WERI-Rb-1 (cell line): ENCODE results near the gene ACTL9.
"Not testable (repeated sequence)": the region's sequence is repeated elsewhere in the genome, so short reads cannot be mapped to it uniquely, and the experiment has no call there.

ENCODE experiments used
- DNase-seq: peaks from one replicate; pipeline ENCODE4 v3.0.0-alpha.2; 2020
- H3K27ac ChIP-seq: fragments of 250-450 bp; sonication (Bioruptor Pico); 2 replicates; pipeline ENCODE4 v1.5.1; 2020; ENCODE audit warnings: mild to moderate bottlenecking, moderate library complexity
- H3K27me3 ChIP-seq: fragments of 250-450 bp; sonication (Bioruptor Pico); 2 replicates; pipeline ENCODE4 v1.5.1; 2021; ENCODE audit warnings: mild to moderate bottlenecking, low read depth, moderate library complexity; ENCODE audit not compliant: insufficient read depth, severe bottlenecking
- H3K36me3 ChIP-seq: fragments of 250-450 bp; sonication (Bioruptor Pico); 2 replicates; pipeline ENCODE4 v1.5.1; 2020; ENCODE audit warnings: mild to moderate bottlenecking, moderate library complexity
- H3K4me3 ChIP-seq: 2 replicates; pipeline ENCODE4 v1.5.1; 2011; ENCODE audit warnings: low read depth, mild to moderate bottlenecking, control low read depth, low read length
- H3K9me3 ChIP-seq: fragments of 250-450 bp; sonication (Bioruptor Pico); 2 replicates; pipeline ENCODE4 v1.5.1; 2021; ENCODE audit warnings: mild to moderate bottlenecking, moderate library complexity; ENCODE audit not compliant: severe bottlenecking
- CTCF ChIP-seq: IDR thresholded peaks from 2 replicates; pipeline ENCODE4 v1.5.1; 2011; ENCODE audit warnings: low read depth, mild to moderate bottlenecking, control low read depth, inconsistent platforms, low read length

ACTL9 gene

GRCh38 chr19:8722032-8722431 lies 23.4 kb upstream of the ACTL9 start:
- no peak for TF ChIP-seq CTCF
- no peaks in the 10 kb centered on the region for H3K9me3 ChIP-seq
- no peak for DNase-seq
- peaks cover 48% of the 10 kb centered on the region for H3K27me3 ChIP-seq
- no peak overlapping the region for H3K27ac ChIP-seq
- no peak overlapping the region for H3K4me3 ChIP-seq
- no peaks in the 10 kb centered on the region for H3K36me3 ChIP-seq

GRCh38 chr19:8721334-8721733 lies 22.7 kb upstream of the ACTL9 start, which contains the start of gene OR2Z1:
Gene OR2Z1, plus strand, starts transcription at chr19:8721634. Its CDS starts 9,395 bp downstream, at chr19:8731029.
- no peak for DNase-seq
- Histone ChIP-seq H3K36me3 (no peaks in the 10 kb centered on the region), H3K9me3 (no peaks in the 10 kb centered on the region), H3K4me3 (no peak within 1 kb of the TSS), H3K27me3 (peaks cover 42% of the 10 kb centered on the region), H3K27ac (no peak within 1 kb of the TSS)
- TF ChIP-seq CTCF = no peak

- not testable (repeated sequence) for H3K9me3 ChIP-seq, DNase-seq, H3K27ac ChIP-seq, H3K4me3 ChIP-seq, H3K36me3 ChIP-seq
- H3K27me3 ChIP-seq = peaks cover 41% of the 10 kb centered on the region
These were observed 11.7 kb upstream of the ACTL9 start for GRCh38 chr19:8710337-8710736.

GRCh38 chr19:8705742-8706141 lies 7.1 kb upstream of the ACTL9 start:
- H3K27ac ChIP-seq = no peak overlapping the region
- no peaks in the 10 kb centered on the region for H3K36me3 ChIP-seq
- no peak for DNase-seq
- no peak for TF ChIP-seq CTCF
- H3K4me3 ChIP-seq = no peak overlapping the region
- peaks cover 45% of the 10 kb centered on the region for H3K27me3 ChIP-seq
- H3K9me3 ChIP-seq = no peaks in the 10 kb centered on the region

GRCh38 chr19:8705304-8705703 lies 6.7 kb upstream of the ACTL9 start:
- H3K9me3 ChIP-seq, H3K27ac ChIP-seq, DNase-seq, H3K4me3 ChIP-seq, H3K36me3 ChIP-seq: not testable (repeated sequence)
- H3K27me3 ChIP-seq = peaks cover 47% of the 10 kb centered on the region

GRCh38 chr19:8703223-8703622 lies 4.6 kb upstream of the ACTL9 start:
- Histone ChIP-seq H3K9me3 (no peaks in the 10 kb centered on the region), H3K27ac (no peak overlapping the region), H3K27me3 (peaks cover 61% of the 10 kb centered on the region), H3K4me3 (no peak overlapping the region), H3K36me3 (no peaks in the 10 kb centered on the region)
- no peak for DNase-seq
- no peak for TF ChIP-seq CTCF

- TF ChIP-seq CTCF = no peak
- H3K4me3 ChIP-seq = no peak overlapping the region
These were observed 3.8 kb upstream of the ACTL9 start for GRCh38 chr19:8702350-8702749.

More at GRCh38 chr19:8702350-8702749, 3.8 kb upstream of the ACTL9 start:
- no peak for DNase-seq
- Histone ChIP-seq H3K27me3 (peaks cover 70% of the 10 kb centered on the region), H3K27ac (no peak overlapping the region), H3K9me3 (no peaks in the 10 kb centered on the region), H3K36me3 (no peaks in the 10 kb centered on the region)
